Gastrocnemius medialis (tissue), 4 donors: ENCODE measurements around the gene CPM. TPM values are rescaled to one million over a fixed set of nuclear protein-coding genes. Genes with fewer than 3 reads are reported as not detected.
"Not testable (repeated sequence)": the region's sequence is repeated elsewhere in the genome, so short reads cannot be mapped to it uniquely, and the experiment has no call there.

Experiments used
- ATAC-seq, 2 donors: fragments of 150-250 bp; one replicate each; pipeline ENCODE4 v1.9.1; 2016
- DNase-seq, 2 donors: peaks; one replicate each; pipeline ENCODE4 v3.0.0-alpha.2; 2019
- H3K27ac ChIP-seq, 4 donors: fragments of 200-600 bp; sonication (generic); 1 replicate in 1 of 4; 2 replicates in 3 of 4; pipeline ENCODE4 v1.5.1; 2016 to 2018; ENCODE audit warnings: mild to moderate bottlenecking in 2 of 4, moderate library complexity in 1 of 4
- H3K27me3 ChIP-seq, 3 donors: fragments of 200-600 bp; sonication (generic) in 2 of 3; 1 replicate in 1 of 3; 2 replicates in 2 of 3; pipeline versions ENCODE4 v1.5.1 to v1.6.0; 2016 to 2019; ENCODE audit warnings: mild to moderate bottlenecking in 1 of 3, moderate library complexity in 1 of 3
- H3K36me3 ChIP-seq, 2 donors: fragments of 200-600 bp; sonication (generic) in 1 of 2; one replicate each; pipeline ENCODE4 v1.5.1; 2017 to 2018
- H3K4me1 ChIP-seq, 2 donors: fragments of 200-600 bp; sonication (generic) in 1 of 2; one replicate each; pipeline ENCODE4 v1.5.1; 2016 to 2017; ENCODE audit warnings: mild to moderate bottlenecking in 2 of 2
- H3K4me3 ChIP-seq, 4 donors: fragments of 200-600 bp; sonication (generic) in 3 of 4; 1 replicate in 1 of 4; 2 replicates in 3 of 4; pipeline ENCODE4 v1.5.1; 2016 to 2019; ENCODE audit warnings: mild to moderate bottlenecking in 2 of 4
- H3K9me3 ChIP-seq, 3 donors: fragments of 200-600 bp; sonication (generic) in 2 of 3; 1 replicate in 1 of 3; 2 replicates in 2 of 3; pipeline ENCODE4 v1.5.1; 2016 to 2019
- CTCF ChIP-seq, 5 experiments: fragments of 450-650 bp in 3 of 5; fragments of 200-600 bp in 2 of 5; sonication (generic) in 2 of 5; IDR thresholded peaks in 4 of 5; conservative IDR thresholded peaks in 1 of 5; 1 replicate in 4 of 5; 2 replicates in 1 of 5; pipeline ENCODE4 v1.5.1; 2016 to 2019; ENCODE audit warnings: antibody characterized with exemption in 5 of 5, mild to moderate bottlenecking in 3 of 5, moderate library complexity in 3 of 5
- POLR2A ChIP-seq, 2 donors: fragments of 450-650 bp; IDR thresholded peaks; one replicate each; pipeline ENCODE4 v1.6.1; 2017; ENCODE audit warnings: antibody characterized with exemption in 2 of 2, mild to moderate bottlenecking in 2 of 2, moderate library complexity in 2 of 2
- in situ Hi-C, 4 donors: fragments of 200-750 bp; cut with MboI; loops; one replicate each; pipeline versions ENCODE4 v1.15.0 to v1.8.0; 2017; ENCODE audit warnings: low sequenced_read_pairs in 4 of 4
- intact Hi-C: fragments of 100-400 bp; cut with DNase I; formaldehyde crosslinking; loops from one replicate; pipeline ENCODE4 v1.15.1; 2023; ENCODE audit warnings: low total_unique reads
- total RNA-seq, 4 donors: library from RNA; depleted of rRNA; stranded (reverse); fragments of >200 nt; gene quantifications; one replicate each; pipeline versions ENCODE4 v1.1.0 to v1.2.3, GENCODE V29; 2016

The CPM gene
- total RNA-seq, 4 donors from 2014 or later = 12.9 to 78.4 (median 18.6) TPM

- DNase-seq (no peak), ATAC-seq (no peak)
- H3K27ac ChIP-seq = no peak overlapping the region
- in situ Hi-C loops = loop anchor here in 1 of 4 donors (25.0 kb wide), 1 partner anchor 459 kb away; no protein-coding TSS in a partner anchor
- intact Hi-C loops = no loop called here
- TF ChIP-seq CTCF (IDR thresholded peaks at IDR 0.05 in 4 of 5, conservative IDR thresholded peaks at IDR 0.05 in 1 of 5) = no peak
- no peak for TF ChIP-seq POLR2A (IDR thresholded peaks at IDR 0.05)
- H3K4me3 ChIP-seq = no peak overlapping the region
- H3K9me3 ChIP-seq = no peaks in the 10 kb centered on the region
- H3K27me3 ChIP-seq = no peaks in the 10 kb centered on the region
- no peaks in the 10 kb centered on the region for H3K4me1 ChIP-seq
- peaks cover 0 to 81% of the 10 kb centered on the region in 2 donors for H3K36me3 ChIP-seq
These were observed 111.4 kb downstream of the CPM start for GRCh38 chr12:68821357-68822188.

DNA sequence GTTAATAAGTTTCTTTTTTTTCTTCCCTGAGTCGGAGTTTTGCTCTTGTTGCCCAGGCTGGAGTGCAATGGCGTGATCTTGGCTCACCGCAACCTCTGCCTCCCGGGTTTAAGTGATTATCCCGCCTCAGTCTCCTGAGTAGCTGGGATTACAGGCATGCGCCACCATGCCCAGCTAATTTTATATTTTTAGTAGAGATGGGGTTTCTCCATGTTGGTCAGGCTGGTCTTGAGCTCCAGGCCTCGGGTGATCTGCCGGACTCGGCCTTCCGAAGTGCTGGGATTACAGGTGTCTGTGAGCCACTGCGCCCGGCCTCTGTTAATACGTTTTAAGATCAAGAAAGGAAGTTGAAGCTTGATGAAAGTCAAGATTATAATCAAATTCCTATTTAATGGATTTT is 113.5 kb downstream of the CPM start:
- intact Hi-C loops, H3K4me3 ChIP-seq, ATAC-seq, DNase-seq, H3K9me3 ChIP-seq, H3K4me1 ChIP-seq, H3K27me3 ChIP-seq, H3K27ac ChIP-seq: not testable (repeated sequence)
- H3K36me3 ChIP-seq = peaks cover 0 to 80% of the 10 kb centered on the region in 2 donors
- in situ Hi-C loops = loop anchor here in 1 of 4 donors (25.0 kb wide), 1 partner anchor 457 kb away; no protein-coding TSS in a partner anchor

DNA sequence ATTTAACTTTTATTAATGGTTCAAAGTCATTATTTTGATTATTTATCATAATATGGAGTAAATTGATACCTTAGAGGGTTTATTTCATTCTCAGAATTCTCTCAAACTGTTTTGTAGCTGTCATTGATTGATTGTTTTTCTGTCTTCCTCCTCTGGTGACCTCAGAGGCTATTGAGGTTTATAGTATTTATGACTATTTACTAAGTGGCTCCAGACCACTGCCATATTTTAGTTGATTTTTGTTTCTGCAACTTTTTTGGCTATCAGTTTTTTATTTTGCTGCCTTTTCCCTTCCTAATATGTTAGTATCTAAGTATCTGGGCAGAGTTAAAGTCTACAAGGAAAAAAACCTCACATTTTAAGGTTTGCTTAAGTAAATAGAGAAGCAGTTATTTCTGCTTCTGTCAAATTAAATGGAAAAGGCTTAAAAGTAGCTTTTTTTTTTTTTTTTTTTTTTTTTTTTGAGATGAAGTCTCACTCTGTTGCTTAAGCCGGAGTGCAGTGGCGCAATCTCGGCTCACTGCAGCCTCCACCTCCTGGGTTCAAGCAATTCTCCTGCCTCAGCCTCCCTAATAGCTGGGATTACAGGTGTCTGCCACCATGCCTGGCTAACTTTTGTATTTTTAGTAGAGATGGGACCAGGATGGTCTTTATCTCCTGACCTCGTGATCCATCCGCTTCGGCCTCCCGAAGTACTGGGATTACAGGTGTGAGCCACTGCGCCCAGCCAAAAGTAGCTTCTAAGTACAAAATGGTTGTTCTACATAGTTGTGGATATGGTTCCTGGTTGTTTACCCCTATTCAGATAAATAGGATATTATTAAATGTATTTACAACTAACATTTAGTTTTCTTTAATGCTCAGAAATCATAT is 116.8 kb downstream of the CPM start:
- H3K4me3 ChIP-seq = no peak overlapping the region
- in situ Hi-C loops = loop anchor here in 1 of 4 donors (25.0 kb wide), 1 partner anchor 454 kb away; no protein-coding TSS in a partner anchor
- H3K27ac ChIP-seq = no peak overlapping the region
- ATAC-seq = no peak
- H3K9me3 ChIP-seq = no peaks in the 10 kb centered on the region
- no peaks in the 10 kb centered on the region for H3K27me3 ChIP-seq
- H3K4me1 ChIP-seq = peaks cover 0 to 6% of the 10 kb centered on the region in 2 donors
- peaks cover 0 to 77% of the 10 kb centered on the region in 2 donors for H3K36me3 ChIP-seq
- DNase-seq = no peak
- TF ChIP-seq CTCF (IDR thresholded peaks at IDR 0.05 in 4 of 5, conservative IDR thresholded peaks at IDR 0.05 in 1 of 5) = no peak
- TF ChIP-seq POLR2A (IDR thresholded peaks at IDR 0.05) = no peak
- intact Hi-C loops = no loop called here

DNA sequence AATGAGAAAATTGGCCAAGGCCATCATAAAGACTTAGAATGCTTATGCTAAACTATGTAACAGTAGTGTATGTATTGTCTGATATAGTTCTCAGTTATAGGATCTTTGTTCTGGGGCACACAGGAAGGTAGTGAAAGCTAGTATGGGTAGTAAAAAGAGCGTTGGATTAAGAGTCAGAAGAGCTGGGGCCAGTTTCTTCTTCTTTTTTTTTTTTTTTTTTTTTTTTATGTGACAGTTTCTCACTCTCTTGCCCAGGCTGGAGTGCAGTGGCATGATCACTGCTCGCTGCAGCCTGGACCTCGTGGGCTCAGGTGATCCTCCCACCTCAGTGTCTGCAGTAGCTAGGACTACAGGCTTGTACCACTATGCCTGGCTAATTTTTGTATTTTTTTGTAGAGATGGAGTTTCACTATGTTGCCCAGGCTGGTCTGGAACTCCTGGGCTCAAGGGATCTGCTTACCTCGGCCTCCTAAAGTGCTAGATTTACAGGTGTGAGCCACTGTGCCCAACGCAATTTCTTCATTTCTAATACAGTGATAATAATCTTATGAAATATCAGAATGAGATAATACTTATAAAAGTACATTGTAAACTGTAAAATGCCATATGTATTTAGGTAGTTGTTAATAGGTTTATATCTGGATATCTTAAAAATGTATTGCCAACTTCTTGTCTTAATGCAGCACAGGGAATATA is 117.6 kb downstream of the CPM start:
- TF ChIP-seq POLR2A (IDR thresholded peaks at IDR 0.05) (no peak), CTCF (IDR thresholded peaks at IDR 0.05 in 4 of 5, conservative IDR thresholded peaks at IDR 0.05 in 1 of 5) (no peak)
- peaks cover 0 to 11% of the 10 kb centered on the region in 2 donors for H3K4me1 ChIP-seq
- DNase-seq (no peak), ATAC-seq (no peak)
- H3K4me3 ChIP-seq = no peak overlapping the region
- in situ Hi-C loops (loop anchor here in 1 of 4 donors (25.0 kb wide), 1 partner anchor 453 kb away; no protein-coding TSS in a partner anchor), intact Hi-C loops (no loop called here)
- no peak overlapping the region for H3K27ac ChIP-seq
- no peaks in the 10 kb centered on the region for H3K9me3 ChIP-seq
- H3K27me3 ChIP-seq = no peaks in the 10 kb centered on the region
- peaks cover 0 to 74% of the 10 kb centered on the region in 2 donors for H3K36me3 ChIP-seq
